A673 (cell line): ENCODE data around the gene SEMA4F. TPM values are rescaled to one million over a fixed set of nuclear protein-coding genes. Genes with fewer than 3 reads are reported as not detected.

ENCODE experiments used
- BruUV-seq: library from RNA; stranded (reverse); fragments of 400-500 nt; replicated peaks from 2 replicates; lab custom pipeline; 2021; lab: Mats Ljungman, UMichigan
- CTCF ChIA-PET: fragments of 300-600 bp; sonication (Branson Sonifier 250); formaldehyde crosslinking; loops from one replicate; lab custom pipeline; 2022; ENCODE audit warnings: antibody characterized with exemption; lab: Charles Lee
- POLR2A ChIA-PET: fragments of 300-600 bp; sonication (Branson Sonifier 250); formaldehyde crosslinking; loops from one replicate; lab custom pipeline; 2022; ENCODE audit warnings: antibody characterized with exemption; ENCODE audit not compliant: low non-redundant PET; lab: Charles Lee
- DNase-seq: peaks from one replicate; pipeline ENCODE4 v3.0.0-alpha.2; 2015; ENCODE audit warnings: low spot score
- H3K27ac ChIP-seq: fragments of 200-600 bp; sonication (generic); 2 replicates; pipeline ENCODE4 v1.5.1; 2016; ENCODE audit warnings: mixed run types, low read depth, mild to moderate bottlenecking, mixed read lengths, antibody characterized with exemption, low read length; ENCODE audit not compliant: poor library complexity, severe bottlenecking
- H3K27me3 ChIP-seq: fragments of 200-600 bp; sonication (generic); replicated peaks from 2 replicates; pipeline ENCODE4 v1.6.1; 2017; ENCODE audit warnings: mixed run types, low read depth, mild to moderate bottlenecking, mixed read lengths, antibody characterized with exemption, low read length; ENCODE audit not compliant: insufficient read depth, poor library complexity
- H3K36me3 ChIP-seq: fragments of 200-600 bp; sonication (generic); 2 replicates; pipeline ENCODE4 v1.6.1; 2016; ENCODE audit warnings: mixed run types, mild to moderate bottlenecking, mixed read lengths, antibody characterized with exemption, low read length; ENCODE audit not compliant: insufficient read depth, poor library complexity, severe bottlenecking
- H3K4me1 ChIP-seq: fragments of 200-600 bp; sonication (generic); 2 replicates; pipeline ENCODE4 v1.6.1; 2017; ENCODE audit warnings: mixed run types, mild to moderate bottlenecking, mixed read lengths, antibody characterized with exemption, low read length; ENCODE audit not compliant: insufficient read depth, poor library complexity, severe bottlenecking
- H3K4me3 ChIP-seq: fragments of 200-600 bp; sonication (generic); 2 replicates; pipeline ENCODE4 v1.5.1; 2016; ENCODE audit warnings: low read depth, mixed run types, mild to moderate bottlenecking, mixed read lengths, low read length; ENCODE audit not compliant: poor library complexity, severe bottlenecking
- H3K9me3 ChIP-seq: fragments of 200-600 bp; sonication (generic); 2 replicates; pipeline ENCODE4 v1.6.1; 2016; ENCODE audit warnings: mixed run types, low read depth, mild to moderate bottlenecking, mixed read lengths, antibody characterized with exemption, low read length; ENCODE audit not compliant: poor library complexity, severe bottlenecking
- EZH2 ChIP-seq: fragments of 200-600 bp; sonication (generic); IDR thresholded peaks from 2 replicates; pipeline ENCODE4 v1.6.1; 2017; ENCODE audit warnings: borderline replicate concordance, low read depth, mild to moderate bottlenecking, mixed read lengths, antibody characterized with exemption, low read length; ENCODE audit not compliant: poor library complexity, severe bottlenecking
- intact Hi-C: fragments of 100-400 bp; cut with micrococcal nuclease; formaldehyde crosslinking; loops from one replicate; pipeline ENCODE4 v1.10.0; 2022; ENCODE audit not compliant: unreplicated experiment
- total RNA-seq: library from RNA; stranded (reverse); gene quantifications from 2 replicates; pipeline ENCODE4 v1.2.3, GENCODE V29; 2021
- TF ChIP-seq, protein P1 (sequence below): fragments of 300-800, 200-600 bp; sonication (generic); conservative IDR thresholded peaks from 2 replicates; pipeline ENCODE4 v1.5.1; 2017; ENCODE audit warnings: low read depth, mild to moderate bottlenecking, antibody characterized with exemption, low read length, moderate library complexity, mixed read lengths

The SEMA4F gene
- total RNA-seq, 1 experiment from 2014 or later: 3.8 TPM

DNA sequence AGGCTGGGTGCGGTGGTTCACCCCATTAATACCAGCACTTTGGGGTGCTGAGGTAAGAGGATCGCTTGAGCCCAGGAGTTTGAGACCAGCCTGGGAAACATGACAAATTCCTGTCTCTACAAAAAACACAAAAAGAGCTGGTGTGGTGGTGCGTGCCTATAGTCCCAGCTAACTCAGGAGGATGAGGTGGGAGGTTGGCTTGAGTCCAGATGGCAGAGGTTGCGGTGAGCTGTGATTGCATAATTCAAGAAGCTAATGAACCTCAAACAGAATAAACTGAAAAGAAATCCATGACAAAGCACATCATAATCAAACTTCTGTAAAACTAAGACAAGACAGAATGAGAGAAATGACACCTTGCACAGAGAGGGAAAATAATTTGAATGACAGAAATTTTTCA is 54.8 kb downstream of the SEMA4F start:
- BruUV-seq: no TSS peak
- ChIA-PET POLR2A (no interaction called here), CTCF (no interaction called here)
- DNase-seq: peak; percentile 17
- H3K36me3 ChIP-seq: no peaks in the 10 kb centered on the region
- no peak overlapping the region for H3K27ac ChIP-seq
- no peaks in the 10 kb centered on the region for H3K27me3 ChIP-seq
- H3K4me1 ChIP-seq: no peaks in the 10 kb centered on the region
- intact Hi-C loops: no loop called here
- no peaks in the 10 kb centered on the region for H3K9me3 ChIP-seq
- TF ChIP-seq EZH2: no peak
- TF ChIP-seq, protein P1, sequence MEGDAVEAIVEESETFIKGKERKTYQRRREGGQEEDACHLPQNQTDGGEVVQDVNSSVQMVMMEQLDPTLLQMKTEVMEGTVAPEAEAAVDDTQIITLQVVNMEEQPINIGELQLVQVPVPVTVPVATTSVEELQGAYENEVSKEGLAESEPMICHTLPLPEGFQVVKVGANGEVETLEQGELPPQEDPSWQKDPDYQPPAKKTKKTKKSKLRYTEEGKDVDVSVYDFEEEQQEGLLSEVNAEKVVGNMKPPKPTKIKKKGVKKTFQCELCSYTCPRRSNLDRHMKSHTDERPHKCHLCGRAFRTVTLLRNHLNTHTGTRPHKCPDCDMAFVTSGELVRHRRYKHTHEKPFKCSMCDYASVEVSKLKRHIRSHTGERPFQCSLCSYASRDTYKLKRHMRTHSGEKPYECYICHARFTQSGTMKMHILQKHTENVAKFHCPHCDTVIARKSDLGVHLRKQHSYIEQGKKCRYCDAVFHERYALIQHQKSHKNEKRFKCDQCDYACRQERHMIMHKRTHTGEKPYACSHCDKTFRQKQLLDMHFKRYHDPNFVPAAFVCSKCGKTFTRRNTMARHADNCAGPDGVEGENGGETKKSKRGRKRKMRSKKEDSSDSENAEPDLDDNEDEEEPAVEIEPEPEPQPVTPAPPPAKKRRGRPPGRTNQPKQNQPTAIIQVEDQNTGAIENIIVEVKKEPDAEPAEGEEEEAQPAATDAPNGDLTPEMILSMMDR: no peak
- H3K4me3 ChIP-seq: no peak overlapping the region

DNA sequence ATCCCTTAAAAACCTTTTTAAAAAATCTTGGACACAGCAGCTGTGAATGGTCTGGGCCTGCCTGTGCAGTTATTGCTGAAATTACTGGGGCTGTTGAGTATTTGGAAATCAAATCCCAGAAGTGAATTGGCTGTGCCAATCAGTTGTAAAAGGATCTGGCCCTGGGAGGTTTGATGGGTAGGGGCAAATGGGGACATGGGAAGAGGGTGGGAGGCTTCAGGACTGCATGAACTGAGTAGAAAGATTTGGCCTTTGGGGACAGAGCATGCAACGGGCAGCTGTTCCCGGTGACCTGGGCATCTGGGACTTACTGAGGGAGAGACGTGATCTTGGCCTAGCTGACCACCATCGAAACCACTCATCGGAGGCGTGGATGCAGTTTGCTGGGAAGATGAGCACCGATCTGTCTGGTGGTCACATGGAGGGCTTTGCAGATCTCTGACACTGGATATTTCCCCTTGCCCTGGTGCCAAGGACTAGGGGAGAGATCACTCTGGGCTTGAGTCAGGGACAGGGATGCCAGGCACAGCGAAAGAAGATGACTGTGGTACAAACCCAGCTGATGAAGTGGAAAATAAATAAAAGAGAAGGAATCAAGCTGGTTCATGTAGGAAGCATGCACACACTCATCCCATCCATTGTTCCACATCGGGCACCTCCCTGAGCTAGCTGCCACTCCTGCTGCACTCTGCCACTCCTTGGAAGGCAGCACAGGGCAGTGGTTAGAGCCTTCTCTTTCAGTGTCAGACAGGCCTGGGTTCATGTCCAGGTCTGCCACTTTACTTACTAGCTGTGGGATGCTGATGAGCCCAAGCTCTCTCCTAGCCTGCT is 58.4 kb downstream of the SEMA4F start:
- ChIA-PET CTCF (no interaction called here), POLR2A (no interaction called here)
- BruUV-seq: no TSS peak
- Histone ChIP-seq H3K36me3 (no peaks in the 10 kb centered on the region), H3K4me3 (no peak overlapping the region), H3K9me3 (no peaks in the 10 kb centered on the region), H3K4me1 (peaks cover 3% of the 10 kb centered on the region), H3K27ac (no peak overlapping the region), H3K27me3 (peaks cover 14% of the 10 kb centered on the region)
- intact Hi-C loops: no loop called here
- no peak for TF ChIP-seq EZH2
- TF ChIP-seq, protein P1: no peak
- no peak for DNase-seq

DNA sequence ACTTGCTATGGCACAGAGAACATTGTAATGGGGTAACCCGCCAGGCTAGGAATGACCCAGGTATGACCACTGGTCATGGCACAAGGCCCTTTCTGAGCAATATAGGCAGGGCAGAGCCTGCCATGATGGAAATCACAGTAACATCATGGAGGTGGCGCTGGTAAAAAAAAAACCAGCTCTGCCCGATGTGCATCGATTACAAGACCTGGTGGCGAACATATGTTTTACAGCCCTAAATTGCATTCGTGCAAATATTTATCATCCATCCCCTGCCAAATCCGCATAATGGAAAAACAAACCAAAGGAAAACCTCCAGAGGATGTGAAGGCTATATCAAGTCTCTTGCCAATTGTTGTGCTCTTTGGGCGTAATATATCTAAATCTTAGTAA is 60.6 kb downstream of the SEMA4F start:
- no peak for DNase-seq
- no TSS peak for BruUV-seq

More for the DNA sequence above, 60.6 kb downstream of the SEMA4F start:
- TF ChIP-seq, protein P1: no peak
- no peak for TF ChIP-seq EZH2
- no peaks in the 10 kb centered on the region for H3K36me3 ChIP-seq
- H3K9me3 ChIP-seq: no peaks in the 10 kb centered on the region
- peak overlapping the region; percentile 48 for H3K4me3 ChIP-seq
- ChIA-PET CTCF (interaction anchor here (0.6 to 0.7 kb wide), 2 partner anchors 28 to 63 kb away, joined by 3 to 4 read pairs; no protein-coding TSS in a partner anchor), POLR2A (no interaction called here)
- H3K27me3 ChIP-seq: peaks cover 28% of the 10 kb centered on the region
- peaks cover 3% of the 10 kb centered on the region for H3K4me1 ChIP-seq
- no peak overlapping the region for H3K27ac ChIP-seq
- intact Hi-C loops: loop anchor here (1.0 to 2.0 kb wide), 2 partner anchors 120 to 162 kb away; partner anchors contain the start of gene HK2
